ENCODE results near the gene CHTF8.

- no peak for TF ChIP-seq CTCF (IDR thresholded peaks at IDR 0.05; ENCODE audit: low read depth, low read length)
- TF ChIP-seq EZH2phosphoT487 (IDR thresholded peaks at IDR 0.05; ENCODE audit: low read depth): no peak
Observed at GRCh38 chr16:69107316-69107962, 24.9 kb downstream of the CHTF8 start.
